SK-N-SH (cell line): ENCODE data around the gene PTCH2.

Experiments
- RAD21 ChIP-seq: IDR thresholded peaks from 2 replicates; pipeline ENCODE4 v1.6.1; 2012; ENCODE audit warnings: mild to moderate bottlenecking, low read length
- TF ChIP-seq, protein P1 (sequence below): fragments of 200-600 bp; sonication (generic); IDR thresholded peaks from 2 replicates; pipeline ENCODE4 v1.6.1; 2017; ENCODE audit warnings: antibody characterized with exemption, mild to moderate bottlenecking, moderate library complexity
- TF ChIP-seq, protein P2 (sequence below): fragments of 150-350 bp; IDR thresholded peaks from 2 replicates; pipeline ENCODE4 v1.6.1; 2017; ENCODE audit warnings: antibody characterized with exemption, low read length, low read depth, borderline replicate concordance

DNA sequence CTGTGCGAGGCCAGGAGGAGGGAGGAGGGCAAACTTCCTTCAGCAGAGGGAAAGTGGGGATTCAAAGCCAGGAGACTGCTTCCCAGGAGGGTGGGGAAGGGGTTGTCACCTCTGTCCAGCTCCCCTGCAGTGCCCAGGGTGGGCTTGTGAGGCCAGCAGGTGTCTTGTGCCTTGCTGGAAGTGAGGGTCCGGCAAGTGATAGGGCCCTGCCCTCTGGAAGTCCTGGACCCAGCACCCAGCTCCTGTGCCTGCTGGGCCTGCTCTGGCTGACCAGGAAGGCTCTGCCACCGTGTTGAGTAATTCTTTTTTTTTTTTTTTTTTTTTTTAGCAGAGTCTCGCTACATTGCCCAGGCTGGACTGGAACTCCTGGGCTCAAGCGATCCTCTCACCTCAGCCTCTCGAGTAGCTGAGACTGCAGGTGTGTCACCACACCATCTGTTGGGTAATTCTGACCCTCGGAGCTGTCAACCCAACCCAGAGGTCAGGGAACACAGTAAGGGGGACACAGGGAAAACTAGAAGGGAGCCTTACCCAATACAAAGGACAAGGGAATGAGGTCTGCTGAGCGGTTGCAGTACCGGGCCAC is 56.1 kb downstream of the PTCH2 start:
- no peak for TF ChIP-seq RAD21
- TF ChIP-seq, protein P1, sequence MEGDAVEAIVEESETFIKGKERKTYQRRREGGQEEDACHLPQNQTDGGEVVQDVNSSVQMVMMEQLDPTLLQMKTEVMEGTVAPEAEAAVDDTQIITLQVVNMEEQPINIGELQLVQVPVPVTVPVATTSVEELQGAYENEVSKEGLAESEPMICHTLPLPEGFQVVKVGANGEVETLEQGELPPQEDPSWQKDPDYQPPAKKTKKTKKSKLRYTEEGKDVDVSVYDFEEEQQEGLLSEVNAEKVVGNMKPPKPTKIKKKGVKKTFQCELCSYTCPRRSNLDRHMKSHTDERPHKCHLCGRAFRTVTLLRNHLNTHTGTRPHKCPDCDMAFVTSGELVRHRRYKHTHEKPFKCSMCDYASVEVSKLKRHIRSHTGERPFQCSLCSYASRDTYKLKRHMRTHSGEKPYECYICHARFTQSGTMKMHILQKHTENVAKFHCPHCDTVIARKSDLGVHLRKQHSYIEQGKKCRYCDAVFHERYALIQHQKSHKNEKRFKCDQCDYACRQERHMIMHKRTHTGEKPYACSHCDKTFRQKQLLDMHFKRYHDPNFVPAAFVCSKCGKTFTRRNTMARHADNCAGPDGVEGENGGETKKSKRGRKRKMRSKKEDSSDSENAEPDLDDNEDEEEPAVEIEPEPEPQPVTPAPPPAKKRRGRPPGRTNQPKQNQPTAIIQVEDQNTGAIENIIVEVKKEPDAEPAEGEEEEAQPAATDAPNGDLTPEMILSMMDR = no peak
- TF ChIP-seq, protein P2, sequence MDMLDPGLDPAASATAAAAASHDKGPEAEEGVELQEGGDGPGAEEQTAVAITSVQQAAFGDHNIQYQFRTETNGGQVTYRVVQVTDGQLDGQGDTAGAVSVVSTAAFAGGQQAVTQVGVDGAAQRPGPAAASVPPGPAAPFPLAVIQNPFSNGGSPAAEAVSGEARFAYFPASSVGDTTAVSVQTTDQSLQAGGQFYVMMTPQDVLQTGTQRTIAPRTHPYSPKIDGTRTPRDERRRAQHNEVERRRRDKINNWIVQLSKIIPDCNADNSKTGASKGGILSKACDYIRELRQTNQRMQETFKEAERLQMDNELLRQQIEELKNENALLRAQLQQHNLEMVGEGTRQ = no peak
